GM13977 (cell line): ENCODE data around the gene FHL2.

ENCODE experiments used
- DNase-seq: peaks from one replicate; pipeline ENCODE4 v3.0.0; 2012; ENCODE audit warnings: low spot score
- in situ Hi-C: fragments of 300-500 bp; cut with MboI; formaldehyde crosslinking; loops from one replicate; pipeline ENCODE4 v1.12.0; 2022; ENCODE audit warnings: low sequenced_read_pairs, low pct_unique_long_range_greater_than_20kb, mixed read lengths, inconsistent platforms; ENCODE audit not compliant: unreplicated experiment
- TF ChIP-seq, protein P1 (sequence below): IDR thresholded peaks from 2 replicates; pipeline ENCODE4 v1.5.1; 2012; ENCODE audit warnings: mild to moderate bottlenecking, control low read depth; ENCODE audit not compliant: insufficient read depth; ENCODE audit errors: extremely low read depth, missing control alignments

The FHL2 gene

GRCh38 chr2:105412584-105412983, 13.7 kb upstream of the FHL2 start:
- in situ Hi-C loops = no loop called here
- TF ChIP-seq, protein P1, sequence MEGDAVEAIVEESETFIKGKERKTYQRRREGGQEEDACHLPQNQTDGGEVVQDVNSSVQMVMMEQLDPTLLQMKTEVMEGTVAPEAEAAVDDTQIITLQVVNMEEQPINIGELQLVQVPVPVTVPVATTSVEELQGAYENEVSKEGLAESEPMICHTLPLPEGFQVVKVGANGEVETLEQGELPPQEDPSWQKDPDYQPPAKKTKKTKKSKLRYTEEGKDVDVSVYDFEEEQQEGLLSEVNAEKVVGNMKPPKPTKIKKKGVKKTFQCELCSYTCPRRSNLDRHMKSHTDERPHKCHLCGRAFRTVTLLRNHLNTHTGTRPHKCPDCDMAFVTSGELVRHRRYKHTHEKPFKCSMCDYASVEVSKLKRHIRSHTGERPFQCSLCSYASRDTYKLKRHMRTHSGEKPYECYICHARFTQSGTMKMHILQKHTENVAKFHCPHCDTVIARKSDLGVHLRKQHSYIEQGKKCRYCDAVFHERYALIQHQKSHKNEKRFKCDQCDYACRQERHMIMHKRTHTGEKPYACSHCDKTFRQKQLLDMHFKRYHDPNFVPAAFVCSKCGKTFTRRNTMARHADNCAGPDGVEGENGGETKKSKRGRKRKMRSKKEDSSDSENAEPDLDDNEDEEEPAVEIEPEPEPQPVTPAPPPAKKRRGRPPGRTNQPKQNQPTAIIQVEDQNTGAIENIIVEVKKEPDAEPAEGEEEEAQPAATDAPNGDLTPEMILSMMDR = no peak
- no peak for DNase-seq

DNA sequence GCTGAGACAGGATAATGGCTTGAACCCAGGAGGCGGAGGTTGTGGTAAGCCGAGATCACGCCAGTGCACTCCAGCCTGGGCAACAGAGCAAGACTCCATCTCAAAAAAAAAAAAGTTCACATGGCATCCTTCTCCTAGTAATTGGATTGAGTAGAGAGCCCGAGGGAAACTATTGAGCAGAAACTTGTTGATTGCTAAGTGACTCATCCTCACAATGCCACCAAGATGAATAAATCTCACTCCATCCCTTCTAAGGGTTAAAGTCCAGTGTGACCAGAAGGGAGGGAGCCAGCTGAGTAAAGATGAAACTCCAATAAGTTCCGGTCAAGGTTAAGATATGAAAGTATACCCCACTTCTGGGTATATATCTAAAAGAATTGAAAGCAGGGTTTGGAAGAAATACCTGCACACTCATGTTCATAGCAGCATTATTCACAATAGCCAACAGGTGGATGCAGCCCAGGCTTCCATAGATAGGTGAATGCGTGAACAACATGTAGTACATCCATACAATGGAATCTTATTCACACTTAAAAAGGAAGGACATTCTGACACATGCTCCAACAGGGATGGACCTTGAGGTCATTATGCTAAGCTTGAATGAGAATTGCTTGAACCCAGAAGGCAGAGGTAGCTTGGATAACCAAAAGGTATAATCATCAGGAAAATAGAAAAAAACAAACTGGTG, 13.0 kb upstream of the FHL2 start:
- no peak for DNase-seq
- TF ChIP-seq, protein P1 = no peak
- in situ Hi-C loops = no loop called here

GRCh38 chr2:105410554-105410953, 11.7 kb upstream of the FHL2 start:
- TF ChIP-seq, protein P1 = no peak
- DNase-seq = no peak
- in situ Hi-C loops = no loop called here

- in situ Hi-C loops = no loop called here
- DNase-seq = no peak
- TF ChIP-seq, protein P1 = no peak
These were observed 10.9 kb upstream of the FHL2 start for GRCh38 chr2:105409717-105410116.

- no peak for DNase-seq
- in situ Hi-C loops = no loop called here
- TF ChIP-seq, protein P1 = no peak
These were observed 9.3 kb upstream of the FHL2 start for GRCh38 chr2:105407946-105408743.

DNA sequence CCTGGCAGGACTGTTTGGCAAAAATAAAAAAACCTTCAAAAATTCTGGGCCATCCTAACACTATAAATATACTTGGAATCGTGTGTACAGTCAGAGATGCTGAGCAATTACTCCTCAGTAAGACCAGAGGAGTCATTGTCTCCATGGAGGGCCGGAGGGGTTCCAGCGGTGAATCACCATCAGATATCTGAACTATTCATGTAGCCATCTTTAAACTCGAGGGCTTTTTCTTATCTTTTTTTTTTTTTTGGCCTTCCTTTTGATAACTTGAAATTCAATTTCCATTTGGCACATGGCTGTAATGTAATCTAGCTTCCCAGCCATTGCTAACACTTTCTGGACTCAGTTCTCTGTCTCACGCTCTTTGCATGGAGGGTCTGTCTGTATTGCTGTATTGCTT, 7.4 kb upstream of the FHL2 start:
- in situ Hi-C loops = no loop called here
- DNase-seq = no peak
- TF ChIP-seq, protein P1 = no peak
